H1 (cell line): ENCODE measurements around the gene EPHB1. TPM values are rescaled to one million over a fixed set of nuclear protein-coding genes. Genes with fewer than 3 reads are reported as not detected.

Source experiments
- SIX5 ChIP-seq: IDR thresholded peaks from 2 replicates; pipeline ENCODE4 v1.6.1; 2011; ENCODE audit warnings: mild to moderate bottlenecking, low read depth, low read length
- ZNF274 ChIP-seq: IDR thresholded peaks from 2 replicates; pipeline ENCODE4 v1.7.0; 2012; ENCODE audit warnings: low read length, borderline replicate concordance; ENCODE audit errors: extremely low read depth
- polyA plus RNA-seq, 7 experiments: library from polyadenylated mRNA; depleted of rRNA in 3 of 7; stranded (reverse) in 5 of 7; unstranded in 2 of 7; fragments of >200 nt in 5 of 7; fragments of 200-250 nt in 2 of 7; gene quantifications; 1 replicate in 5 of 7; 2 replicates in 1 of 7; 4 replicates in 1 of 7; pipeline versions ENCODE4 v1.2.1 to v1.2.3, GENCODE V29; 2011 to 2013; ENCODE audit warnings: missing spikeins in 2 of 7, mixed read lengths in 2 of 7
- total RNA-seq: library from RNA; stranded (reverse); fragmentation: NEBNext Ultra II Directional; extraction: Animal tissue kit (Norgen Biotek cat#: 25700); gene quantifications from 2 replicates; pipeline ENCODE4 v1.2.1, GENCODE V29; 2021

EPHB1 gene
- total and polyA plus RNA-seq, 2 of the 8 experiments (the other 6 are each of a cell fraction or from before 2014, with no cell fraction given), result 3.5 to 5.9 TPM

DNA sequence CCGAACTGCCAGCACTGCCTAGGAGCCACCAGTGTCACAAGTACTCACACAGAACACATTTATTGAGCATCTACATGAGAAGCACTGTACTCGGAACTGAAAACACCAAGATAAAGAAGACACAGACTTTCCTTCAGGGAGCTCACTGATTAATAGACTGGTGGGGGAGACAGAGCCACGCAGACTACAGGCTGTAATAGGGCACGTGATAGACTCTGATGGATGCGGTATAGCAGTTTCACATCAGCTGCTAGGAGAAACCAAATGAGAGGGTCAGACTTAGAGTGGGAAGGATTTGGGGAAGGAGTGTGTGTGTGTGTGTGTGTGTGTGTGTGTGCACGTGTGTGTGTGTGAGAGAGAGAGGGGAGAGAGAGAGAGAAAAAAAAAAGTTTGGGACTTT, 12.1 kb downstream of the EPHB1 start (continued):
- TF ChIP-seq ZNF274 (no peak), SIX5 (no peak)
